Stimulated activated naive CD4-positive, alpha-beta T cell treated with Interleukin-2 at 50 U/mL for 16 hours (primary cell): Measurements from ENCODE around the gene CLDN7.

ENCODE experiments used
- DNase-seq: peaks from one replicate; lab custom pipeline; 2025; lab: John Stamatoyannopoulos, UW

Gene CLDN7

DNA sequence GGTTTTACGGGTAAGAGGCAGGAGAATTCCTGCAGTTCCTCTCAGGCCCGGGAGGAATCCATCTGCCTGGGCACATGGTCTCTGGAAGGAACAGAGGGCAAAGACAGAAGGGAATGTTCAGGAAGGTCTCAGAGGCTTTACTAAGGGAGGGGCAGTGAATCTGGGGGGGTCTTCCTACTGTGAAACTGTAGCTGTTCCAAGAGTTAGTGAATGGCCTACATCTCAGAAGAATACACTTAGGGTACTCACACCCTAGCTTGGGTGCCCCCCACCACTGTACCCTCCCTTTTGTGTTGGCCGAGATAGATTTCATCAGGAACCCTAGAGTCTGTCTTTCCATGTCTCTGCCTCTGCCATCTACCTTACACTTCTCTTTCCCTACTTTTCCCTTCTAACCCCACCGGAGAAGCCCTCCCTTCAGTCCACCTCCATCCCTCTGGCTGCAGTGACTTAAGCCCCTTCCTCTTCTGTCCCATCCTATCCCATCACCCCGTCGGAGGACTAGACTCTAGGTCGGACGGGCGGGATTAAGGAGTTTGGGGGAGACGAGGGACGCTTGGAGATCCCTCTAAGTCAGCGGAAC is 43.0 kb downstream of the CLDN7 start:
- no peak for DNase-seq

DNA sequence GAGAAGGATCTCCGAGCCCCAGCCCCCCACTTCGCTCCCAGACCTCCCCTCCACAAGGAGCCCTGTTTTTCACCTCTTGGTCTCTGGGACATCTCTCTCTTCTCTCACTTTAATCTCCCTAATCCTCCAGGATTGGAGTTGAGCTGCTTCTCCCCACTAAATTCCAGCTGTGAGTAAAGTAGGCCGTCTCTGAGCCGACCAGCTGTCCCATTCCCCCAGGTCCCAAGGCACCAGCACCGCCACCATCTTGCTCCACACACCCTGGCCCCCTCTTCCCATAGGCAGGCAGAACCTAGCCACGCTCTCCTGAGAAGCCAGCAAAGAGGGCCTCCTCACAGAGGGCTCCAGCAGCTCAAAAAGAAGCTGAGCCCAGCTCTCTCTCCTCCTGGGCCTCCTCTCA is 43.5 kb downstream of the CLDN7 start:
- no peak for DNase-seq

DNA sequence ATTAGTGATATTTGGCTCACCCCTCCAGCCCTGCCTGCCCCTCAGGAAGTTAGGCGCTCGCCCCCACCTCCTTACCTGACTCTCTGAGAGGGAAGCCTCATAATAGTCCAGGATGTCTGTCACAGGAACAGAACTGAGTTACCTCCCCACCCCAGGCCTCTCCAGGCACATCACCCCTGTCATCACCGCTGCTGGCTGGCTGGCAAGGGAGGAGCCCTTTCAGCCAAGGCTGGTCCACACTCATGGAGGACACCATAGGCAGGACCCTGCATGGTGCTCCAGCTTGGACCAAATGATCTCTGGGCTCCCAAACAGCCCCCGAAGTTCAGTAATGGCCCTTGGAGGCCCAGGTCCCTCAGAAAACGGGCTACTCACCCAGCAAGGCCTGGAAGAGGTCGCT is 44.1 kb downstream of the CLDN7 start:
- no peak for DNase-seq

DNA sequence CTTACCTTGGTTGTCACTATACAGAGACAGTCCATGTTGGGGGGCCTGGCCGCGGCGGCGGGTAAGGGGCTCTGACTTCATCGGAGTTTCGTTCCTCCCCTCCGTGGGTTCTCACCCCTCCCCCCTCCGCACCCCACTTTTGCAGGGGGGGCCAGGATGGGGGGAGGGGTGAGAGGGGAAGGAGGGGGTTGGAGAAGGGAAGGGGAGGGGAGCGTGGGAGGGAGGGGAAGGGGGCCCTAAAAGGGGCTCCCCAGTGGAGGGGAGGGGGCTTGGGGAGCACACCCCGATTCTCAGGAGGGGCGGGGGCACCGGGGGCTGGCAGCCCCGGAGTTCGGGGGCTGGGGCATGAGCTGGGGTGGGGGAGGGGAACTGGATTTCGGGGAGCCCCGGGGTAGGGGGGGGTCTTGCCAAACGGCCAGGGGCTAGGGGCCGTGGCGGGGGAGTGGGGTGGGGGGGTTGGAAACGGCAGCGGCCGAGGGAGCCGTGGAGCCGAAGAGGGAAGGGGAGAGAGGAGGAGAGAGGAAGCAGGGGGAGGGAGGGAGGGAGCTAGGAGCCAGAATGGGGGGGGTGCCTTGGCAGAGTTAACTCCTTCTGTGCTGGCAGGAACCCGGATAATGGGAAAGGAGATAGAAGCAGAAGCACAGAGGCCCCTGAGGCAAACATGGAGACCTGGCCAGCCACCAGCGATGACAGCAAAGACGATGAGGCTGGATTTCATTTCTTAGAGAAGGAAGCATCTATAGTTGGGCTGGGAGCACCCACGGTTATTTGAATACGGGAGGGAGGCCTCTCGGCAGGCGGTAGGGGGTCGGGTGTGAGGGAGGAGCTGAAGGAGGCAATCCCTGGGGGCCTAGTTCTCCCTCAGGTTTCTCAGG is 44.9 kb downstream of the CLDN7 start:
- no peak for DNase-seq

DNA sequence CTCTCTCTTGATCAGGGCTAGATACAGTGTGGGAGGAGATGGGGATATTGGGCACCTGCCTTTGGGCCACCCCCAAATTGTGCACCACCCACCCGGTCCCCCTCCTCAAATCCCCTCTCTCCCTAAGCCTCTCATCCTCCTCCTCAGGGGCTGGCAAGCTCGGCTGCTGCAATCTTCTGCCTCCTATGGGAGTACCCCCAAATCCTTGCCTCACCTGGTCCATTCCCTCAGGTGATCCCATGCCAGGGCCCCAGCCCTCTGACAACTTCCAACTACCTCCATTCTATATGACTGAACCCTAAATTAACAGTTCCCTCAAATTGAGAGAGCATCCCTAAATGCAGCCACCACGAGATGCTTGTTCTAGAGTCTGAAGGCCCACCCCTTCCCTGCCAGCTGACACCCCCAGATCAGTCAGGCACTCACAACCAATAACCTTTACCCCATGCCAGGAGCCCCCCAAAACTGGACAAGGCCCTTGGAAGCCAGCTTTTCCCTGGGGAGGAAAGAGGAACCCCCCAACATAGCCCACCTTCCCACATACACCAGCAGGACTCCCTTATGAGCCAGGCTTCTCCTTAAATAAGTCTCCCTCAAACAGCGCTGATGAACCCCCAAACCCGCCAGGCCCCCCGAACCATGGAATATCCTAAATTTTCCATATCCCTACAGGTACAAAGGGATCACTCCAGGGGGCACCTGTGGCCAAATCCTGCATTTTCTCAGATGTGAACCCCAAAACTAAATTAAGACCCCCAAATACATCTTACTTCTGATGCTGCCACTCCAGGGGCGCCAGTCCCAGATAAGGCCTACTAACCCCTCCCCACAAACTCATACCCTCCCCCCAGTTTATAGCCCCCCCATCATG is 45.8 kb downstream of the CLDN7 start:
- DNase-seq, result no peak

DNA sequence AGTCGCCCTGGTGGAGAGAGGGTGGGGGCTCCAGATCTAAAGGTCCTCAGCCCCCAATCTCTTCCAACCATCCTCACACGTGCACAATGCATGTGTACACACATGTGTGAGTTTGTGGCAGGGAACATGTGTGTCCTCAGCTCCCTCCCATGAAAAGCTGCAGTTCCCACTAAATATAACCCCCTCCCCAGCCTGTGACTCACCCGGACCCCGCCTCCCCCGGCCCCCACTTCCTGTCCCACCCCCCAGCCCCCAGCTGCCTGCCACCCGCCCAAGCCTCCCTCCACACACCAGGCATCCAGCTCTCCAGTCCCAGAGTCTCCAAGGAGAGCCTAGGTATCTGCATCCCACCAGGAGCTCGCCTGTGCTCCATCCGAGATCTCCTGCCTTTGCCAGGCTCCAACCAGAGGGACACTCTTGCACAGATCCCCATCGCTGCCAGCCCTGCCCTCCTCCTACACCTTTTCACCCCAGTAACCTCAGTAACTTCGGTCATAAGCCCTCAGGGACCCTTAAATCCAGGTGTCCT is 46.6 kb downstream of the CLDN7 start:
- no peak for DNase-seq

DNA sequence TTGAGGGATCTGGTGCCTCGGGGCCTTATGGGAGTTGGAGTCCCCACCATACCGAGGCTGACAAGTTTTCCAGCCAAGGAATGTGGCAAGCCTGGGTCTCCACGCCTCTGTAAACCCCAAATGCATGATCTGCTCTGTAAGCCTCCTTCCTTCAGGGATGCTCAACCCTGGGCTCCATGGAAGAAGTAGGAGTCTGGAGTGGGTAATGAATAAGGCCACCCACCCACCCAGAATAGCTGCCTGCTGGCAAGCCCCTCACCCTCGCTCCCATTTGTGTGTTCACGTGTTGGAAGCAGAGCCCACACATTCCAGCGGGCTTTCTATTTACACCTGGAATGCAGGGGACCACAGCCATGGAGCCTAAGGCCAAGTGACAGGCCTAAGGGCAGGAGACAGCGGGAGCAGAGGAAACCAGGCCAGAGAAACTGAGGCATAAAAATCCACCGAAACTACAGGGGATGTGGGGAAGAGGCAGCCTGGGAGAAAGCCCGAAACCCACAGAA is 47.1 kb downstream of the CLDN7 start:
- no peak for DNase-seq

DNA sequence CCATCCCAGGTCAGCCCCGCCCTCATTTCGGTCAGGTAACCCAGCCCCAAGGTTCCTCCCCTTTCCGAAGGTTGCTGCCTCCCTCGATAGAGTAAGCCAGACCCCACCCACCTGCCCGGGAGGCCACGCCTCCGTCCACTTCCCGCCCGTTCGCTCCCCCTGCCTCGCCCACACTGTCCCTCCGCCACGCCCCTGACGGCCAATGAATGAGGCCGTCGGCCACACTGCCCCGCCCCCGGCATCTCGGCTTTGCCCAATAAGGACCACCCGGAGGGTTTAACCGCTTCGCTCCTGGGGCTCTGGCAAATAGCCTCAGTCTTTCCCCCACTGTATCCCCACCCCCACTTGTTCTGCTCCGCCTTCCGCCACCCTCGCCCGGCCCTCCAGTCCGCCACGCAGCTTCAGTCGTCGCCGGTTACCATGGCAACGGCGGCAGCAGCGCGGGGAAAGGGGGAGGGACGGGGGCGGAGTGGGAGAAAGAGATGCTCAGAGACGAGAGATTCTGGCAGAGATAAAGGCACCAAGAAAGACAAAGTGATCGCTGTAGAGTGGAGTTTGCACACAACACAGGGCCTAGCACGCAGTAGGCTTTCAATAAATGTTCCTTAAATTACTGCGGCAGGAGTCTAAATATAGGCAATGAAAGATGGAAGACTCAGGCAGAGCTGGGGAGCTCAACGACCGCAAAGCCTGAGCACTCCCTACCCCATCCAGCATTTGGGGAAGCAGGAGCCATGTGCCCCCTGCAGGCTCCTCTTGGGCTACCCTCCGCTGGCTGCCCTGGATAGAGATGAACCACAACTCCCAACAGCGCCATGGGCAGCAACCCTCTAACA is 47.8 kb downstream of the CLDN7 start:
- peak; percentile 99 for DNase-seq

DNA sequence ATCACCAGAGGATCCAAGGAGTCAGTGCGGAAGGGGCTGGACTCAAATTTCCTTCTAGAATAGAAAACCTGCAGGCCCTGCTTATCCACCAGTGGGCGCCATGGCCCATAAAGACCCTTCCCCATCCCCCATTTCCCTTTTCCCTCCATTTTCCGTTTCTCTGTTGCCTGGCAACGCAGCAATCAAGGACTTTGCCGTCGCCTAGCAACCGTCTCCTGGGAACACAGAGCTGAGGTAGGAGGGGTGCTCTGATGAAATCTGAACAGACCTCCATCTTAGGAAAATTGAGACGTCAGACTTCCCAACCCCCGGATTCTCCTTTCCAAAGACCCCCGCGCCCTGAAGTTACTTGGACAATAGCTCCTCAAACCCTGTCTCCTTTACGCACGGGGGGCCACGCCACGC is 48.4 kb downstream of the CLDN7 start:
- DNase-seq, result peak; percentile 70

DNA sequence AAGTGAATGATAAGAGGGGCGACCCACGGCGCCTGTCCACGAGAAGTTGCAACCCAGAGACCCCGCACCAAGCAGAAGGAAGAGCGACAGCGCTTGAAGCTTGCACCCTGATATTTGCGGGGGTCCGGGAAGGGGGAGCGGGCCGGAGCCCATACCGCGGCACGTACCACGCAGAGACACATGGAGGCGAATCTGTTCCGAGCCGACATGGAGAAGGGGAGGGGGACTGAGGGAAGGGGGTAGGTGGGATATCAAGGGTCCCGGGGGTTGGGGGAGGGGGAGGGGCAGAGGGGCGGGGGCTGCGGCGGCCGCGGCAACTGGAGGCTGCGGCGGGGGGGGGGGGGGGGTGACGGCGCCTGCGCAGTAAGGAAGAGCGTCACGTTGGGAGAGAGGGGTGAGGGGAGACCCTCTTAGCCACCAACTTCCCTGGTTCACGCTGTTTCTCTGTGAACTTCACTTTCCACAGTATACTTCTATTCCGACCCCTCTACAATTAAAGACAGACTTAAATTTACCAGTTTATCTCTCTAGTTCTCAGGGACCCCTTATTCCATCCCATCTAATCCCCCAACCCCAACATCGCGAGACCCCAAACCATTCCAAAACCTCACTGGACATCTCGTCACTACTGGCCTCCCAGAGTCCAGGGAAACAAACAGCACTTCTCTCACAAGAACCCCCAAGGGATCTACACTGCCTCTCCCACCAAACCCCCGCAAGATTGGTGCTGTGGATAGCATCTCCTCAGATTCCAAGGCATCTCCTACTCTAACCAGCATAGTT is 50.6 kb downstream of the CLDN7 start:
- no peak for DNase-seq
